ENCODE measurements around the gene TPST1.
"Not testable (repeated sequence)": the region's sequence is repeated elsewhere in the genome, so short reads cannot be mapped to it uniquely, and the experiment has no call there.

Gene TPST1

GRCh38 chr7:66371096-66371824 is 166.1 kb downstream of the TPST1 start:
- H3K4me3 ChIP-seq (ENCODE audit: severe bottlenecking), result no peak overlapping the region
- TF ChIP-seq CTCF (IDR thresholded peaks at IDR 0.05; ENCODE audit: poor library complexity, severe bottlenecking), result no peak
- H3K9me3 ChIP-seq (ENCODE audit: severe bottlenecking), result no peaks in the 10 kb centered on the region
- H3K27me3 ChIP-seq (ENCODE audit: insufficient read depth, poor library complexity, severe bottlenecking), result no peaks in the 10 kb centered on the region
- no peak for DNase-seq (ENCODE audit: low spot score)
- ATAC-seq (ENCODE audit: low read depth), result no peak
- 0 out of 2 replicates have a peak, but pooled peaks cover 4% of the 10 kb centered on the region for H3K36me3 ChIP-seq (ENCODE audit: low read depth)
- H3K27ac ChIP-seq (ENCODE audit: poor library complexity, severe bottlenecking), result no peak overlapping the region
- no peaks in the 10 kb centered on the region for H3K4me1 ChIP-seq (ENCODE audit: insufficient read depth, poor library complexity, severe bottlenecking)

- H3K36me3 ChIP-seq (ENCODE audit: low read depth); H3K27ac ChIP-seq (ENCODE audit: poor library complexity, severe bottlenecking); H3K27me3 ChIP-seq (ENCODE audit: insufficient read depth, poor library complexity, severe bottlenecking); H3K9me3 ChIP-seq (ENCODE audit: severe bottlenecking); H3K4me3 ChIP-seq (ENCODE audit: severe bottlenecking); H3K4me1 ChIP-seq (ENCODE audit: insufficient read depth, poor library complexity, severe bottlenecking); ATAC-seq (ENCODE audit: low read depth); DNase-seq (ENCODE audit: low spot score): not testable (repeated sequence)
Measured at GRCh38 chr7:66374141-66374840, 169.2 kb downstream of the TPST1 start.

- H3K4me1 ChIP-seq (ENCODE audit: insufficient read depth, poor library complexity, severe bottlenecking), result no peaks in the 10 kb centered on the region
- H3K9me3 ChIP-seq (ENCODE audit: severe bottlenecking), result no peaks in the 10 kb centered on the region
- ATAC-seq (ENCODE audit: low read depth) (no peak), DNase-seq (ENCODE audit: low spot score) (peak; percentile 49)
- no peak overlapping the region for H3K4me3 ChIP-seq (ENCODE audit: severe bottlenecking)
- no peak for TF ChIP-seq CTCF (IDR thresholded peaks at IDR 0.05; ENCODE audit: poor library complexity, severe bottlenecking)
- H3K27ac ChIP-seq (ENCODE audit: poor library complexity, severe bottlenecking), result no peak overlapping the region
- 0 out of 2 replicates have a peak, but pooled peaks cover 4% of the 10 kb centered on the region for H3K36me3 ChIP-seq (ENCODE audit: low read depth)
- no peaks in the 10 kb centered on the region for H3K27me3 ChIP-seq (ENCODE audit: insufficient read depth, poor library complexity, severe bottlenecking)
Measured at GRCh38 chr7:66376264-66376945, 171.3 kb downstream of the TPST1 start.

- Histone ChIP-seq H3K36me3 (ENCODE audit: low read depth) (0 out of 2 replicates have a peak, but pooled peaks cover 4% of the 10 kb centered on the region), H3K4me1 (ENCODE audit: insufficient read depth, poor library complexity, severe bottlenecking) (no peaks in the 10 kb centered on the region), H3K27me3 (ENCODE audit: insufficient read depth, poor library complexity, severe bottlenecking) (no peaks in the 10 kb centered on the region), H3K9me3 (ENCODE audit: severe bottlenecking) (no peaks in the 10 kb centered on the region), H3K4me3 (ENCODE audit: severe bottlenecking) (no peak overlapping the region), H3K27ac (ENCODE audit: poor library complexity, severe bottlenecking) (no peak overlapping the region)
- DNase-seq (ENCODE audit: low spot score) (peak; percentile 55), ATAC-seq (ENCODE audit: low read depth) (no peak)
- no peak for TF ChIP-seq CTCF (IDR thresholded peaks at IDR 0.05; ENCODE audit: poor library complexity, severe bottlenecking)
Measured at GRCh38 chr7:66377045-66377444, 171.9 kb downstream of the TPST1 start.

GRCh38 chr7:66377714-66378113 is 172.6 kb downstream of the TPST1 start:
- H3K4me1 ChIP-seq (ENCODE audit: insufficient read depth, poor library complexity, severe bottlenecking), result no peaks in the 10 kb centered on the region
- H3K36me3 ChIP-seq (ENCODE audit: low read depth), result 0 out of 2 replicates have a peak, but pooled peaks cover 4% of the 10 kb centered on the region
- H3K9me3 ChIP-seq (ENCODE audit: severe bottlenecking), result no peaks in the 10 kb centered on the region
- H3K27me3 ChIP-seq (ENCODE audit: insufficient read depth, poor library complexity, severe bottlenecking), result no peaks in the 10 kb centered on the region
- no peak overlapping the region for H3K27ac ChIP-seq (ENCODE audit: poor library complexity, severe bottlenecking)
- ATAC-seq (ENCODE audit: low read depth) (no peak), DNase-seq (ENCODE audit: low spot score) (no peak)
- H3K4me3 ChIP-seq (ENCODE audit: severe bottlenecking), result no peak overlapping the region
- no peak for TF ChIP-seq CTCF (IDR thresholded peaks at IDR 0.05; ENCODE audit: poor library complexity, severe bottlenecking)

Data from RWPE2 (cell line).